H9 (cell line): Measurements from ENCODE around the gene COPG1. TPM values are rescaled to one million over a fixed set of nuclear protein-coding genes. Genes with fewer than 3 reads are reported as not detected.

Source experiments
- DNase-seq: peaks from one replicate; pipeline ENCODE4 v3.0.0-alpha.2; 2017
- H2AFZ ChIP-seq: one replicate; pipeline ENCODE4 v1.6.1; 2013; ENCODE audit warnings: mild to moderate bottlenecking, low read length, control low read depth, moderate library complexity
- H2AK5ac ChIP-seq: 2 replicates; pipeline ENCODE4 v1.6.1; 2013; ENCODE audit warnings: low read length, control low read depth, mixed read lengths; ENCODE audit not compliant: insufficient read length
- H2BK120ac ChIP-seq: one replicate; pipeline ENCODE4 v1.6.1; 2013; ENCODE audit warnings: low read depth, mild to moderate bottlenecking, low read length, control low read depth, inconsistent platforms; ENCODE audit not compliant: poor library complexity, severe bottlenecking
- H2BK12ac ChIP-seq: 2 replicates; pipeline ENCODE4 v1.6.1; 2013; ENCODE audit warnings: low read length, control low read depth, mixed read lengths, low read depth; ENCODE audit not compliant: insufficient read length
- H2BK15ac ChIP-seq: 2 replicates; pipeline ENCODE4 v1.6.1; 2013; ENCODE audit warnings: low read depth, low read length, control low read depth
- H2BK20ac ChIP-seq: one replicate; pipeline ENCODE4 v1.6.1; 2013; ENCODE audit warnings: low read depth, mild to moderate bottlenecking, low read length, control low read depth, inconsistent platforms; ENCODE audit not compliant: poor library complexity, severe bottlenecking
- H2BK5ac ChIP-seq: 2 replicates; pipeline ENCODE4 v1.6.1; 2013; ENCODE audit warnings: low read length, control low read depth, mixed read lengths; ENCODE audit not compliant: insufficient read length
- H3K14ac ChIP-seq: 2 replicates; pipeline ENCODE4 v1.6.1; 2013; ENCODE audit warnings: low read length, control low read depth; ENCODE audit not compliant: insufficient read depth
- H3K18ac ChIP-seq: 2 replicates; pipeline ENCODE4 v1.6.1; 2013; ENCODE audit warnings: low read depth, mild to moderate bottlenecking, mixed read lengths, low read length, control low read depth; ENCODE audit not compliant: insufficient read length
- H3K23ac ChIP-seq: 2 replicates; pipeline ENCODE4 v1.6.1; 2013; ENCODE audit warnings: low read length, control low read depth, mixed read lengths, low read depth; ENCODE audit not compliant: insufficient read length
- H3K23me2 ChIP-seq: 2 replicates; pipeline ENCODE4 v1.6.1; 2013; ENCODE audit warnings: low read depth, mild to moderate bottlenecking, mixed read lengths, low read length, control low read depth; ENCODE audit not compliant: insufficient read length, poor library complexity, severe bottlenecking
- H3K27ac ChIP-seq: 2 replicates; pipeline ENCODE4 v1.5.1; 2013; ENCODE audit warnings: low read length, control low read depth, mixed read lengths, low read depth; ENCODE audit not compliant: insufficient read length
- H3K27me3 ChIP-seq: 2 replicates; pipeline ENCODE4 v1.6.1; 2013; ENCODE audit warnings: low read length, control low read depth, inconsistent platforms; ENCODE audit not compliant: insufficient read depth
- H3K4ac ChIP-seq: 2 replicates; pipeline ENCODE4 v1.6.1; 2013; ENCODE audit warnings: low read depth, mild to moderate bottlenecking, control low read depth, inconsistent platforms, low read length, moderate library complexity
- H3K4me1 ChIP-seq: 2 replicates; pipeline ENCODE4 v1.6.1; 2013; ENCODE audit warnings: low read length, control low read depth, inconsistent platforms; ENCODE audit not compliant: insufficient read depth
- H3K4me2 ChIP-seq: 2 replicates; pipeline ENCODE4 v1.6.1; 2013; ENCODE audit warnings: low read length, control low read depth, mixed read lengths; ENCODE audit not compliant: insufficient read length, insufficient read depth
- H3K56ac ChIP-seq: 2 replicates; pipeline ENCODE4 v1.6.1; 2013; ENCODE audit warnings: low read depth, mild to moderate bottlenecking, mixed read lengths, low read length, control low read depth; ENCODE audit not compliant: insufficient read length
- H3K79me1 ChIP-seq: 2 replicates; pipeline ENCODE4 v1.6.1; 2013; ENCODE audit warnings: low read depth, mild to moderate bottlenecking, moderate library complexity, low read length, control low read depth, inconsistent platforms; ENCODE audit not compliant: insufficient read depth, poor library complexity, severe bottlenecking
- H3K79me2 ChIP-seq: 2 replicates; pipeline ENCODE4 v1.6.1; 2013; ENCODE audit warnings: low read length, control low read depth, inconsistent platforms; ENCODE audit not compliant: insufficient read depth
- H3K9ac ChIP-seq: 2 replicates; pipeline ENCODE4 v1.6.1; 2013; ENCODE audit warnings: low read length, control low read depth, mixed read lengths; ENCODE audit not compliant: insufficient read length; ENCODE audit errors: extremely low read depth
- H3K9me3 ChIP-seq: one replicate; pipeline ENCODE4 v1.6.1; 2013; ENCODE audit warnings: low read depth, low read length, inconsistent platforms; ENCODE audit not compliant: control insufficient read depth
- H3T11ph ChIP-seq: one replicate; pipeline ENCODE4 v1.6.1; 2013; ENCODE audit warnings: mild to moderate bottlenecking, low read length, control low read depth, inconsistent platforms
- H4K20me1 ChIP-seq: one replicate; pipeline ENCODE4 v1.6.1; 2013; ENCODE audit not compliant: control insufficient read depth, insufficient read length, insufficient read depth
- H4K5ac ChIP-seq: 2 replicates; pipeline ENCODE4 v1.6.1; 2013; ENCODE audit warnings: low read depth, mild to moderate bottlenecking, mixed read lengths, low read length, control low read depth; ENCODE audit not compliant: insufficient read length
- H4K8ac ChIP-seq: replicated peaks from 2 replicates; pipeline ENCODE4 v1.6.1; 2013; ENCODE audit warnings: low read length, control low read depth, mixed read lengths, low read depth; ENCODE audit not compliant: insufficient read length
- H4K91ac ChIP-seq: 2 replicates; pipeline ENCODE4 v1.6.1; 2013; ENCODE audit warnings: low read depth, mild to moderate bottlenecking, moderate library complexity, mixed read lengths, low read length, control low read depth; ENCODE audit not compliant: insufficient read length
- H3K27ac Mint-ChIP-seq, 3 experiments: 2 replicates in 2 of 3; 3 replicates in 1 of 3; pipeline ENCODE4 v1.8.0; 2020 to 2021; ENCODE audit warnings: mixed read lengths in 3 of 3, mild to moderate bottlenecking in 1 of 3, moderate library complexity in 1 of 3
- H3K27me3 Mint-ChIP-seq: 2 replicates; pipeline ENCODE4 v1.8.0; 2021; ENCODE audit warnings: low read depth, mild to moderate bottlenecking, moderate library complexity, mixed read lengths
- H3K36me3 Mint-ChIP-seq, 3 experiments: 2 replicates in 2 of 3; 3 replicates in 1 of 3; pipeline ENCODE4 v1.8.0; 2020 to 2021; ENCODE audit warnings: low read depth in 3 of 3, mixed read lengths in 3 of 3; ENCODE audit not compliant: insufficient read depth in 1 of 3
- H3K4me1 Mint-ChIP-seq, 2 experiments: 2 replicates each; pipeline ENCODE4 v1.8.0; 2020; ENCODE audit warnings: mixed read lengths in 2 of 2
- H3K4me3 Mint-ChIP-seq, 2 experiments: 2 replicates in 1 of 2; 3 replicates in 1 of 2; pipeline ENCODE4 v1.8.0; 2020 to 2021; ENCODE audit warnings: mild to moderate bottlenecking in 2 of 2, mixed read lengths in 2 of 2, moderate library complexity in 1 of 2
- H3K9me3 Mint-ChIP-seq, 2 experiments: 2 replicates in 1 of 2; 3 replicates in 1 of 2; pipeline ENCODE4 v1.8.0; 2020; ENCODE audit warnings: mild to moderate bottlenecking in 2 of 2, mixed read lengths in 2 of 2, moderate library complexity in 1 of 2
- WGBS: extraction: QIAGEN DNeasy Blood & Tissue Kit; methylation state at CpG from one replicate; pipeline ENCODE4 v1.1.7; 2013; ENCODE audit warnings: missing lambda C conversion rate, low lambda C conversion rate, mixed read lengths; ENCODE audit not compliant: insufficient read length; ENCODE audit errors: extremely low coverage; 5-methylcytosine and 5-hydroxymethylcytosine counted together
- total RNA-seq: library from RNA; stranded (reverse); gene quantifications from 2 replicates; pipeline ENCODE4 v1.2.1, GENCODE V29; 2021
- TF ChIP-seq, protein P1 (sequence below): fragments of 200-600 bp; sonication (generic); conservative IDR thresholded peaks from 3 replicates; pipeline ENCODE4 v1.8.0; 2021; ENCODE audit warnings: antibody characterized with exemption, mild to moderate bottlenecking

Gene COPG1
- total RNA-seq, 1 experiment from 2014 or later: 147 TPM

DNA sequence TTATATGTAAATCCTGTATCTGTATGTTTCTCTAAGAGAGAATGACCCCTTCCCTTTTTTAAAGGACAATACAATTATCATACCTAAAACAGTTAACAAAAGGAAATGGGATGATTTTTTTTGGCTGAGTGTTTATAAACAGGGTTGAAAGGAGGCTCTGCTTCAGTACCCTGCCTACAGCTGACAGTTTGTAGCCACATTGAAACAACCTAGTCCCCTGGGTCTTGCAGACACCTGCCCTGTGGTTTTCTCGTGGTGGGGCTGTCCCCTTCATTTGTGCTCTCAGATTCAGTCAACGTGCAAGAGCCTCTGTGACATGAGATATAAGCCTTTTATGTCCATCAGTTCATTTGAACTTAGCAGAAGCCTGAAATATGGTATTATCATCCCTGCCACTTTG is 27.0 kb downstream of the COPG1 start:
- Histone ChIP-seq H3K4me2 (no peak overlapping the region), H3K23ac (no peak overlapping the region), H3K18ac (no peak overlapping the region), H3K27me3 (no peaks in the 10 kb centered on the region), H3K14ac (no peak overlapping the region), H3K23me2 (peaks cover 13% of the 10 kb centered on the region), H3T11ph (no peak overlapping the region), H3K79me1 (no peaks in the 10 kb centered on the region), H3K9ac (no peak overlapping the region), H2BK120ac (no peak overlapping the region), H4K5ac (no peak overlapping the region), H2BK20ac (no peak overlapping the region), H2AK5ac (no peak overlapping the region), H2AFZ (no peak overlapping the region), H2BK5ac (no peak overlapping the region), H3K27ac (no peak overlapping the region), H3K4me1 (peaks cover 4% of the 10 kb centered on the region), H2BK15ac (no peak overlapping the region), H2BK12ac (no peak overlapping the region), H4K20me1 (peaks cover 2% of the 10 kb centered on the region), H4K8ac (no peak overlapping the region), H3K9me3 (no peaks in the 10 kb centered on the region), H3K4ac (no peak overlapping the region), H4K91ac (no peak overlapping the region), H3K56ac (no peak overlapping the region), H3K79me2 (no peaks in the 10 kb centered on the region)
- Mint-ChIP-seq H3K9me3 (no peaks in the 10 kb centered on the region; a peak in 1 of 5 replicates), H3K4me1 (peaks cover 18% of the 10 kb centered on the region in 2 experiments), H3K27me3 (no peaks in the 10 kb centered on the region; the same call in 1 of the 2 replicates), H3K27ac (no peak overlapping the region), H3K36me3 (peaks cover 23 to 71% (median 65%) of the 10 kb centered on the region in 3 experiments; a peak in 6 of 7 replicates), H3K4me3 (no peak overlapping the region)
- DNase-seq: no peak
- TF ChIP-seq, protein P1, sequence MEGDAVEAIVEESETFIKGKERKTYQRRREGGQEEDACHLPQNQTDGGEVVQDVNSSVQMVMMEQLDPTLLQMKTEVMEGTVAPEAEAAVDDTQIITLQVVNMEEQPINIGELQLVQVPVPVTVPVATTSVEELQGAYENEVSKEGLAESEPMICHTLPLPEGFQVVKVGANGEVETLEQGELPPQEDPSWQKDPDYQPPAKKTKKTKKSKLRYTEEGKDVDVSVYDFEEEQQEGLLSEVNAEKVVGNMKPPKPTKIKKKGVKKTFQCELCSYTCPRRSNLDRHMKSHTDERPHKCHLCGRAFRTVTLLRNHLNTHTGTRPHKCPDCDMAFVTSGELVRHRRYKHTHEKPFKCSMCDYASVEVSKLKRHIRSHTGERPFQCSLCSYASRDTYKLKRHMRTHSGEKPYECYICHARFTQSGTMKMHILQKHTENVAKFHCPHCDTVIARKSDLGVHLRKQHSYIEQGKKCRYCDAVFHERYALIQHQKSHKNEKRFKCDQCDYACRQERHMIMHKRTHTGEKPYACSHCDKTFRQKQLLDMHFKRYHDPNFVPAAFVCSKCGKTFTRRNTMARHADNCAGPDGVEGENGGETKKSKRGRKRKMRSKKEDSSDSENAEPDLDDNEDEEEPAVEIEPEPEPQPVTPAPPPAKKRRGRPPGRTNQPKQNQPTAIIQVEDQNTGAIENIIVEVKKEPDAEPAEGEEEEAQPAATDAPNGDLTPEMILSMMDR: no peak
- WGBS: no CpG with 5 or more reads among the region's 2 CpGs
